ENCODE results near the gene PDE6B. TPM values are rescaled to one million over a fixed set of nuclear protein-coding genes. Genes with fewer than 3 reads are reported as not detected.

The PDE6B gene
- total and polyA plus RNA-seq, 2 donors (not counting 1 experiment from before 2014, with no cell fraction given) = 2.1 TPM; not detected in 1

- H4K20me1 ChIP-seq (ENCODE audit: control insufficient read depth, extremely low read depth, insufficient read depth, low read length) = no peaks in the 10 kb centered on the region
- no peak overlapping the region for H2AFZ ChIP-seq (ENCODE audit: low read length)
- H3K36me3 ChIP-seq (ENCODE audit: control insufficient read depth, insufficient read depth, low read length) = no peaks in the 10 kb centered on the region
- no peak overlapping the region for H3K4me3 ChIP-seq (replicated peaks in 1 of 4; ENCODE audit: control extremely low read depth in 1 of 4, insufficient read depth in 1 of 4, low read depth in 3 of 4, low read length in 4 of 4)
- H3K79me2 ChIP-seq (ENCODE audit: control insufficient read depth, insufficient read depth, low read length) = no peaks in the 10 kb centered on the region
- no peak overlapping the region for H3K27ac ChIP-seq (ENCODE audit: insufficient read depth, low read length)
- H3K4me1 ChIP-seq (ENCODE audit: control insufficient read depth, extremely low read depth, insufficient read depth, low read length) = no peaks in the 10 kb centered on the region
- no peak overlapping the region for H3K9ac ChIP-seq (ENCODE audit: insufficient read depth, low read length)
- TF ChIP-seq CTCF (conservative IDR thresholded peaks at IDR 0.05 in 1 of 2, IDR thresholded peaks at IDR 0.05 in 1 of 2; ENCODE audit: low read depth in 1 of 2, low read length in 2 of 2) = no peak
- no peak for TF ChIP-seq EZH2 (IDR thresholded peaks at IDR 0.05; ENCODE audit: low read length, missing control alignments)
- peaks cover 4% of the 10 kb centered on the region for H3K27me3 ChIP-seq (ENCODE audit: control insufficient read depth, insufficient read depth, low read length)
- no peaks in the 10 kb centered on the region for H3K9me3 ChIP-seq (ENCODE audit: control insufficient read depth, insufficient read depth, low read depth, low read length)
- H3K4me2 ChIP-seq (ENCODE audit: extremely low read depth, insufficient read depth, low read length) = no peak overlapping the region
- DNase-seq (ENCODE audit: low read depth in 2 of 2) = no peak
These were observed 29.6 kb downstream of the PDE6B start for GRCh38 chr4:654871-655463.

- Histone ChIP-seq H3K9ac (ENCODE audit: insufficient read depth, low read length) (no peak overlapping the region), H3K4me3 (replicated peaks in 1 of 4; ENCODE audit: control extremely low read depth in 1 of 4, insufficient read depth in 1 of 4, low read depth in 3 of 4, low read length in 4 of 4) (no peak overlapping the region), H4K20me1 (ENCODE audit: control insufficient read depth, extremely low read depth, insufficient read depth, low read length) (no peaks in the 10 kb centered on the region), H3K9me3 (ENCODE audit: control insufficient read depth, insufficient read depth, low read depth, low read length) (no peaks in the 10 kb centered on the region), H3K27me3 (ENCODE audit: control insufficient read depth, insufficient read depth, low read length) (peaks cover 4% of the 10 kb centered on the region), H2AFZ (ENCODE audit: low read length) (no peak overlapping the region), H3K79me2 (ENCODE audit: control insufficient read depth, insufficient read depth, low read length) (no peaks in the 10 kb centered on the region), H3K4me1 (ENCODE audit: control insufficient read depth, extremely low read depth, insufficient read depth, low read length) (no peaks in the 10 kb centered on the region), H3K36me3 (ENCODE audit: control insufficient read depth, insufficient read depth, low read length) (no peaks in the 10 kb centered on the region), H3K4me2 (ENCODE audit: extremely low read depth, insufficient read depth, low read length) (no peak overlapping the region), H3K27ac (ENCODE audit: insufficient read depth, low read length) (no peak overlapping the region)
- no peak for TF ChIP-seq CTCF (conservative IDR thresholded peaks at IDR 0.05 in 1 of 2, IDR thresholded peaks at IDR 0.05 in 1 of 2; ENCODE audit: low read depth in 1 of 2, low read length in 2 of 2)
- no peak for TF ChIP-seq EZH2 (IDR thresholded peaks at IDR 0.05; ENCODE audit: low read length, missing control alignments)
- DNase-seq (ENCODE audit: low read depth in 2 of 2) = no peak
These were observed 30.2 kb downstream of the PDE6B start for GRCh38 chr4:655464-656151.

- Histone ChIP-seq H3K4me1 (ENCODE audit: control insufficient read depth, extremely low read depth, insufficient read depth, low read length) (no peaks in the 10 kb centered on the region), H3K4me3 (replicated peaks in 1 of 4; ENCODE audit: control extremely low read depth in 1 of 4, insufficient read depth in 1 of 4, low read depth in 3 of 4, low read length in 4 of 4) (no peak overlapping the region), H3K9me3 (ENCODE audit: control insufficient read depth, insufficient read depth, low read depth, low read length) (no peaks in the 10 kb centered on the region), H3K36me3 (ENCODE audit: control insufficient read depth, insufficient read depth, low read length) (no peaks in the 10 kb centered on the region), H2AFZ (ENCODE audit: low read length) (no peak overlapping the region), H3K27ac (ENCODE audit: insufficient read depth, low read length) (no peak overlapping the region), H4K20me1 (ENCODE audit: control insufficient read depth, extremely low read depth, insufficient read depth, low read length) (no peaks in the 10 kb centered on the region), H3K4me2 (ENCODE audit: extremely low read depth, insufficient read depth, low read length) (no peak overlapping the region), H3K27me3 (ENCODE audit: control insufficient read depth, insufficient read depth, low read length) (peaks cover under 1% of the 10 kb centered on the region), H3K9ac (ENCODE audit: insufficient read depth, low read length) (no peak overlapping the region), H3K79me2 (ENCODE audit: control insufficient read depth, insufficient read depth, low read length) (no peaks in the 10 kb centered on the region)
- TF ChIP-seq CTCF (conservative IDR thresholded peaks at IDR 0.05 in 1 of 2, IDR thresholded peaks at IDR 0.05 in 1 of 2; ENCODE audit: low read depth in 1 of 2, low read length in 2 of 2) (no peak), EZH2 (IDR thresholded peaks at IDR 0.05; ENCODE audit: low read length, missing control alignments) (no peak)
- no peak for DNase-seq (ENCODE audit: low read depth in 2 of 2)
These were observed 31.3 kb downstream of the PDE6B start for GRCh38 chr4:656436-657337.

Data from fibroblast of lung (primary cell).